K562 (cell line): ENCODE results near the gene MRPL2. TPM values are rescaled to one million over a fixed set of nuclear protein-coding genes. Genes with fewer than 3 reads are reported as not detected.

Experiments
- DDX20 ChIP-seq: fragments of 450-650 bp; IDR thresholded peaks from 2 replicates; pipeline ENCODE4 v1.6.1; 2016; ENCODE audit warnings: missing genetic modification characterization, low read depth, mild to moderate bottlenecking, missing compliant biosample characterization, moderate library complexity
- IFI16 ChIP-seq: fragments of 250-450 bp; sonication (Bioruptor Pico); IDR thresholded peaks from 2 replicates; pipeline ENCODE4 v2.1.2; 2022; ENCODE audit warnings: mild to moderate bottlenecking, inconsistent platforms
- KAT8 ChIP-seq: fragments of 450-650 bp; IDR thresholded peaks from 2 replicates; pipeline ENCODE4 v1.6.1; 2016; ENCODE audit warnings: low read depth, mild to moderate bottlenecking
- KHSRP ChIP-seq: fragments of 450-650 bp; IDR thresholded peaks from 2 replicates; pipeline ENCODE4 v1.6.1; 2017
- LEF1 ChIP-seq: fragments of 450-650 bp; IDR thresholded peaks from 2 replicates; pipeline ENCODE4 v1.6.1; 2016; ENCODE audit warnings: mild to moderate bottlenecking
- RBFOX2 ChIP-seq: fragments of 200-400 bp; formaldehyde crosslinking; IDR thresholded peaks from 2 replicates; pipeline ENCODE4 v1.6.1; 2017; ENCODE audit warnings: low read depth, mild to moderate bottlenecking, low read length, moderate library complexity
- TCF3 ChIP-seq: sonication (generic); formaldehyde crosslinking; IDR thresholded peaks from 2 replicates; pipeline ENCODE4 v1.4.0; 2020; ENCODE audit warnings: mild to moderate bottlenecking, missing genetic modification reagents
- TCF7 ChIP-seq: sonication (generic); IDR thresholded peaks from 2 replicates; pipeline ENCODE4 v1.6.1; 2016; ENCODE audit warnings: antibody characterized with exemption, borderline replicate concordance
- TOE1 ChIP-seq, 2 experiments: fragments of 450-650 bp in 1 of 2; sonication (generic) in 1 of 2; formaldehyde crosslinking in 1 of 2; IDR thresholded peaks; 2 replicates each; pipeline versions ENCODE4 v1.7.1 to v1.8.0; 2016 to 2022; ENCODE audit warnings: borderline replicate concordance in 2 of 2, mild to moderate bottlenecking in 2 of 2, antibody characterized with exemption in 1 of 2, inconsistent platforms in 1 of 2, low read depth in 1 of 2, missing genetic modification reagents in 1 of 2, moderate library complexity in 1 of 2
- USF1 ChIP-seq: sonication (generic); formaldehyde crosslinking; IDR thresholded peaks from 2 replicates; pipeline ENCODE4 v1.9.0; 2022; ENCODE audit warnings: mild to moderate bottlenecking, missing genetic modification reagents
- ZBTB11 ChIP-seq, 3 experiments: fragments of 200-800 bp in 1 of 3; fragments of 250-450 bp in 1 of 3; fragments of 450-650 bp in 1 of 3; sonication (Bioruptor Pico) in 1 of 3; sonication (Bioruptor generic) in 1 of 3; formaldehyde crosslinking in 1 of 3; IDR thresholded peaks; 2 replicates each; pipeline versions ENCODE4 v1.6.1 to v1.8.0; 2016 to 2022; ENCODE audit warnings: mild to moderate bottlenecking in 2 of 3, missing genetic modification characterization in 2 of 3, missing compliant biosample characterization in 1 of 3, moderate library complexity in 1 of 3
- ZBTB2 ChIP-seq: fragments of 450-650 bp; IDR thresholded peaks from 2 replicates; pipeline ENCODE4 v1.6.1; 2016; ENCODE audit warnings: antibody characterized with exemption
- ZBTB33 ChIP-seq: sonication (generic); formaldehyde crosslinking; IDR thresholded peaks from 2 replicates; pipeline ENCODE4 v1.8.1; 2023; ENCODE audit warnings: mild to moderate bottlenecking, missing genetic modification reagents
- polyA plus RNA-seq, 8 experiments: library from polyadenylated mRNA; depleted of rRNA in 4 of 8; stranded (reverse) in 5 of 8; unstranded in 3 of 8; fragments of >200 nt; fragmentation: Nextera tagmentation in 2 of 8; fragmentation: Illumina TruSeq in 1 of 8; extraction: Ambion mirVana in 2 of 8; extraction: Trizol in 1 of 8; gene quantifications; 2 replicates each; pipeline versions ENCODE4 v1.2.1 to v1.2.3, GENCODE V29; 2011 to 2014; ENCODE audit warnings: inconsistent platforms in 1 of 8, missing spikeins in 1 of 8
- total RNA-seq, 7 experiments: library from RNA; depleted of rRNA in 6 of 7; stranded (reverse); fragments of >200 nt in 6 of 7; fragmentation: Illumina TruSeq in 2 of 7; extraction: Trizol in 2 of 7; gene quantifications; 2 replicates each; pipeline versions ENCODE4 v1.2.1 to v1.2.3, GENCODE V29; 2011 to 2021; ENCODE audit warnings: low replicate concordance in 1 of 7

Gene MRPL2
- total and polyA plus RNA-seq, 9 of the 15 experiments (the other 6 are each of a cell fraction or from before 2014, with no cell fraction given) = 63.1 to 262 (median 121) TPM

- TF ChIP-seq ZBTB33 (CRISPR knock-in tag) = no peak
- TF ChIP-seq TOE1 (IDR thresholded peaks at IDR 0.05; ENCODE audit: borderline replicate concordance) = peak; percentile 74
- 0 out of 2 replicates have a peak, but pooled peaks have one; percentile 73 for TF ChIP-seq TOE1 (CRISPR knock-in tag; IDR thresholded peaks at IDR 0.05; ENCODE audit: borderline replicate concordance, low read depth)
- no peak for TF ChIP-seq DDX20 (tag)
- TF ChIP-seq TCF3 (CRISPR knock-in tag) = peak; percentile 15; the same call in 1 of the 2 replicates
- peak; percentile 34; the same call in 1 of the 2 replicates for TF ChIP-seq ZBTB2
- no peak for TF ChIP-seq IFI16 (CRISPR knock-in tag)
- no peak for TF ChIP-seq KAT8
- TF ChIP-seq ZBTB11 (CRISPR knock-in tag; IDR thresholded peaks at IDR 0.05) = peak in 2 of 3 experiments; percentile 76 to 95; a peak in 5 of 6 replicates
- TF ChIP-seq TCF7 = 0 out of 2 replicates have a peak, but pooled peaks have one; percentile 30
- peak; percentile 44; the same call in 1 of the 2 replicates for TF ChIP-seq LEF1
- TF ChIP-seq KHSRP = peak; percentile 51; the same call in 1 of the 2 replicates
- peak; percentile 98 for TF ChIP-seq RBFOX2
- no peak for TF ChIP-seq USF1 (CRISPR knock-in tag)
These were observed 5.6 kb downstream of the MRPL2 start, which contains the start of gene CUL7 (continued) for GRCh38 chr6:43053545-43054205.
